GM23338 (cell line): Measurements from ENCODE around the gene RFC1. TPM values are rescaled to one million over a fixed set of nuclear protein-coding genes. Genes with fewer than 3 reads are reported as not detected.

Experiments used
- ATAC-seq: fragments of 200-7000 bp; cut with Tn5 transposase; 3 replicates; pipeline ENCODE4 v1.9.1; 2020
- DNase-seq: peaks from one replicate; pipeline ENCODE4 v3.0.0-alpha.2; 2015; ENCODE audit warnings: low spot score
- H2AFZ ChIP-seq: fragments of 200-600 bp; sonication (generic); 2 replicates; pipeline ENCODE4 v1.8.0; 2016; ENCODE audit warnings: antibody characterized with exemption, mild to moderate bottlenecking, moderate library complexity
- H3F3A ChIP-seq: fragments of 200-600 bp; sonication (generic); replicated peaks from 2 replicates; pipeline ENCODE4 v1.8.0; 2017; ENCODE audit warnings: antibody characterized with exemption, mixed run types, low read depth
- H3K27ac ChIP-seq: fragments of 200-600 bp; sonication (generic); 2 replicates; pipeline ENCODE4 v1.6.1; 2016; ENCODE audit warnings: low read depth
- H3K27me3 ChIP-seq: fragments of 200-600 bp; sonication (generic); 2 replicates; pipeline ENCODE4 v1.8.0; 2016; ENCODE audit warnings: mild to moderate bottlenecking, mixed run types, moderate library complexity; ENCODE audit not compliant: insufficient read depth
- H3K36me3 ChIP-seq: fragments of 200-600 bp; sonication (generic); 2 replicates; pipeline ENCODE4 v1.8.0; 2016; ENCODE audit warnings: mild to moderate bottlenecking; ENCODE audit not compliant: insufficient read depth
- H3K4me1 ChIP-seq: fragments of 200-600 bp; sonication (generic); 2 replicates; pipeline ENCODE4 v1.8.0; 2016; ENCODE audit warnings: mild to moderate bottlenecking, moderate library complexity; ENCODE audit not compliant: insufficient read depth
- H3K4me2 ChIP-seq: fragments of 200-600 bp; sonication (generic); 2 replicates; pipeline ENCODE4 v1.7.1; 2017; ENCODE audit warnings: mixed run types
- H3K4me3 ChIP-seq: fragments of 200-600 bp; sonication (generic); 2 replicates; pipeline ENCODE4 v1.6.1; 2016; ENCODE audit warnings: mixed run types
- H3K79me2 ChIP-seq: fragments of 200-600 bp; sonication (generic); replicated peaks from 2 replicates; pipeline ENCODE4 v1.8.0; 2017; ENCODE audit warnings: mild to moderate bottlenecking; ENCODE audit not compliant: insufficient read depth
- H3K9me2 ChIP-seq: fragments of 200-600 bp; sonication (generic); 2 replicates; pipeline ENCODE4 v1.8.0; 2017; ENCODE audit not compliant: insufficient read depth
- H4K20me1 ChIP-seq: fragments of 200-600 bp; sonication (generic); replicated peaks from 2 replicates; pipeline ENCODE4 v1.8.0; 2017; ENCODE audit warnings: mild to moderate bottlenecking; ENCODE audit not compliant: insufficient read depth
- H3K27ac Mint-ChIP-seq: 2 replicates; pipeline ENCODE4 v1.8.0; 2020; ENCODE audit warnings: inconsistent platforms, mild to moderate bottlenecking, moderate library complexity, mixed read lengths
- H3K27me3 Mint-ChIP-seq: 3 replicates; pipeline ENCODE4 v1.8.0; 2022; ENCODE audit warnings: low read depth, mild to moderate bottlenecking, moderate library complexity, mixed read lengths, inconsistent platforms; ENCODE audit not compliant: insufficient read depth, poor library complexity
- H3K36me3 Mint-ChIP-seq: 3 replicates; pipeline ENCODE4 v1.8.0; 2021; ENCODE audit warnings: low read depth, mild to moderate bottlenecking, inconsistent platforms, moderate library complexity, mixed read lengths
- H3K4me1 Mint-ChIP-seq: 3 replicates; pipeline ENCODE4 v1.8.0; 2020; ENCODE audit warnings: mild to moderate bottlenecking, inconsistent platforms, mixed read lengths
- H3K4me3 Mint-ChIP-seq: 3 replicates; pipeline ENCODE4 v1.8.0; 2021; ENCODE audit warnings: moderate library complexity, mild to moderate bottlenecking, inconsistent platforms, mixed read lengths
- H3K9me3 Mint-ChIP-seq: 3 replicates; pipeline ENCODE4 v1.8.0; 2020; ENCODE audit warnings: moderate library complexity, mild to moderate bottlenecking, inconsistent platforms, mixed read lengths
- CTCF ChIP-seq, 2 experiments: fragments of 200-600 bp in 1 of 2; sonication (generic) in 1 of 2; conservative IDR thresholded peaks; 2 replicates each; pipeline versions ENCODE4 v1.5.1 to v1.6.1; 2016 to 2017; ENCODE audit warnings: antibody characterized with exemption in 2 of 2, low read depth in 2 of 2, mild to moderate bottlenecking in 2 of 2, moderate library complexity in 1 of 2
- NANOG ChIP-seq: IDR thresholded peaks from 2 replicates; pipeline ENCODE4 v1.6.1; 2016; ENCODE audit warnings: antibody characterized with exemption, borderline replicate concordance
- STAT1 ChIP-seq: IDR thresholded peaks from one replicate; pipeline ENCODE4 v1.6.1; 2016; ENCODE audit warnings: antibody characterized with exemption; ENCODE audit not compliant: unreplicated experiment
- ZNF331 ChIP-seq: fragments of 250-450 bp; sonication (Bioruptor Pico); IDR thresholded peaks from 2 replicates; pipeline ENCODE4 v1.5.0; 2020; ENCODE audit warnings: low read depth, mild to moderate bottlenecking, moderate library complexity
- ZNF462 ChIP-seq: fragments of 250-450 bp; sonication (Bioruptor Pico); IDR thresholded peaks from 2 replicates; pipeline ENCODE4 v1.5.0; 2020; ENCODE audit warnings: mild to moderate bottlenecking, moderate library complexity
- polyA plus RNA-seq: library from polyadenylated mRNA; unstranded; fragments of >200 nt; fragmentation: Nextera tagmentation; extraction: Ambion mirVana; gene quantifications from 2 replicates; pipeline ENCODE4 v1.2.1, GENCODE V29; 2016
- total RNA-seq: library from RNA; depleted of rRNA; stranded (reverse); fragments of >200 nt; shearing (Covaris generic); gene quantifications from 2 replicates; pipeline ENCODE4 v1.2.3, GENCODE V29; 2014

RFC1 gene
- total and polyA plus RNA-seq, 2 experiments from 2014 or later = 75.8 to 228 TPM

GRCh38 chr4:39304651-39305050 is 61.5 kb downstream of the RFC1 start (continued):
- TF ChIP-seq ZNF462 (CRISPR knock-in tag) (no peak), CTCF (conservative IDR thresholded peaks at IDR 0.05; ENCODE audit: low read depth in 2 of 2) (no peak), ZNF331 (CRISPR knock-in tag) (no peak), NANOG (no peak)

- Mint-ChIP-seq H3K4me1 (no peaks in the 10 kb centered on the region), H3K36me3 (peaks cover 72% of the 10 kb centered on the region), H3K4me3 (no peak overlapping the region), H3K27me3 (no peaks in the 10 kb centered on the region), H3K9me3 (no peaks in the 10 kb centered on the region), H3K27ac (no peak overlapping the region; the same call in 1 of the 2 replicates)
- H3K4me3 ChIP-seq = no peak overlapping the region
- 0 out of 2 replicates have a peak, but pooled peaks cover 2% of the 10 kb centered on the region for H3F3A ChIP-seq
- no peaks in the 10 kb centered on the region for H3K4me1 ChIP-seq
- DNase-seq = no peak
- peaks cover 13% of the 10 kb centered on the region; the same call in 1 of the 2 replicates for H4K20me1 ChIP-seq
- H3K36me3 ChIP-seq = peaks cover 46% of the 10 kb centered on the region
- no peak for ATAC-seq
- no peak overlapping the region for H3K4me2 ChIP-seq
- no peak overlapping the region; the same call in 1 of the 2 replicates for H3K27ac ChIP-seq
- no peaks in the 10 kb centered on the region for H3K27me3 ChIP-seq
- no peaks in the 10 kb centered on the region; the same call in 1 of the 2 replicates for H3K79me2 ChIP-seq
- H3K9me2 ChIP-seq = no peaks in the 10 kb centered on the region
- no peak overlapping the region for H2AFZ ChIP-seq
- TF ChIP-seq NANOG = no peak
- no peak for TF ChIP-seq STAT1
- no peak for TF ChIP-seq CTCF (conservative IDR thresholded peaks at IDR 0.05; ENCODE audit: low read depth in 2 of 2)
Observed at GRCh38 chr4:39303871-39304270, 62.3 kb downstream of the RFC1 start.
